TTC549 (cell line): ENCODE measurements around the gene NRG3.

Experiments used
- FAIRE-seq: peaks from 2 replicates; lab custom pipeline; 2012; peaks lifted over from hg19 to GRCh38; lab: Jason Lieb, UNC

NRG3 gene

GRCh38 chr10:81884856-81885255 lies 9.9 kb downstream of the NRG3 start:
- FAIRE-seq, result no peak

- FAIRE-seq, result no peak
Measured at GRCh38 chr10:81885491-81885890, 10.5 kb downstream of the NRG3 start.

DNA sequence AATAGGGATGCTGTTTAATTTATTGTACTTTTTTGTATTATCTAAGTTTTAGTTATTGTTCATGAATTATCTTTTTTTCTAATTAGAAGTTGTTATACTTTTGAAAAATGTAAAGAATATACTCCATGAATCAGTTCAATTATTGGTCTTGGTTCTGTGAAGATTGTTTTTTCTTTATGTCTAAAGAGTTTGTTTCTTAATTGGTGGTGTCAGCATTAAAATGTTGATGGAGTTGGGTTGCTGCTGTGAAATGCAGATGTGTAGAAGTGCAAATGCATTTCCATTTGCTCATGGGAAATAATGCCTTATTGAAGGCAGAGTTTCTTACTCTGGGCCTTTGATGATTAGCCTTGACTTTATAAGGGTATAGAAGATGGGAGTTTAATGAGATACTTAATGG lies 11.9 kb downstream of the NRG3 start:
- FAIRE-seq, result no peak

DNA sequence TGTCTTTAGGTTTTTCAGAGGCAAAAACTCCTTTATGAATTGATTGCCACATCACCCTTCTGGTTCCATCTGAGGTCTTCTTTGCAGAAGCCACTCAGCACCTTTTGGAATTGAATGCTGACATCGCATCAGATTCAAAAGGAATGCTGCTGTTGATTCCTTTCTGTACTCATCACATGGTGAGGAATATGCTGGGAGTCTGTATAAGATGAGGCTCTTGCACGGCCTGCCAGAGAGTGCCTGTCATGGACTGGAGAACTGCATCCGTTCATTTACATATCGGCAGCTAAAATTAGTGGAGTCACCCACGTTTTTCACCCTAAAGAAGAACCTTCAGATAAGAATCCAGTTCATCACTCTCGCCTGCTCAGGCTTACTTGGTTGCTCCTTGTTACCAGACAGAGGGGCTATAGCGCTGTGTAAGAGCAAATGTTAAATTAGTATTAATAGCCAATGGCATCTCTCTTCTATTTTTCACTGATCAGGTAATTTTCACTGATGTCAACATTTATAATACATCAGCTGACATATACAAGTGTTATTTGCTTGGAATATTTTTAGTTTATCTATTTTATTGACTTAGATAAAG lies 14.3 kb downstream of the NRG3 start:
- no peak for FAIRE-seq

GRCh38 chr10:81894616-81895015 lies 19.6 kb downstream of the NRG3 start:
- no peak for FAIRE-seq

GRCh38 chr10:81898518-81898917 lies 23.5 kb downstream of the NRG3 start:
- FAIRE-seq, result no peak

DNA sequence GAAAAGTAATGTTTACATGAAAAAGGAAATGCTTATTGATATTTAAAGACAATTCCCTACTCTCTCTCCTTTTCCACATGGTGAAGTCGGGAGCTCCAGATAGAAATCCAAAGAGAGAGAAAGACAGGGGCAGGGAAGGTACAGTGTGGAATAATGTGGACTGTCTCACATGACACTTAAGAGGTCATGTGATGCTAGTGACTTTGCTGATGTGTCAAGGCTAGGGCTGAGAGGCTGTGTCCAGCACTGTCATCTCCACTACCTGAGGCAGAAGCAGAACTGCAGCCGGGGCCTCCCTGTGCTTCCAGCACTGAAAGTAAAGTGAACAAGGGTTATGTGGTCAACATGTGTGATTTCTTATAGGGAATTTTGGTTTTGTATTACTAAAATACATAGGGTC lies 26.0 kb downstream of the NRG3 start:
- FAIRE-seq, result no peak

- FAIRE-seq, result no peak
Measured at GRCh38 chr10:81903472-81903871, 28.5 kb downstream of the NRG3 start.

- no peak for FAIRE-seq
Measured at GRCh38 chr10:81905161-81905560, 30.2 kb downstream of the NRG3 start.

DNA sequence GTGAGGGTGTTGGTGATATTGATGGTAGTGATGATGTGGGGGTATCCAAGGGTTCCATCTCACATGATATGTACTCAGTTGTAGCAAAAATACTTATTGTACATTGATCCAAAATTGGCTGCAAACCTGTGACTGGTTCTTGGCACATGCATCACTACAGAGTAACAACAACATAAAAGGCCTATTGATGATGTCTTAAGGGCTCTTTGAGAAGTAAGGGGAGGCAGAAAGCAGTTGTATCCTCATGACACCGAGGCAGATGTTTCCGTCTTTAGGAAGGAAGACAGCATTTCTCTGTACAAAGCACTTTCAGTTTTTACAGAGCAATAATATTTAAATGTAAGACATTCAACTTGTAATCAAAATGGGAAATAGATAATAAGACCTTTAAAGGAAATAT lies 34.5 kb downstream of the NRG3 start:
- no peak for FAIRE-seq

GRCh38 chr10:81911328-81911727 lies 36.3 kb downstream of the NRG3 start:
- no peak for FAIRE-seq

GRCh38 chr10:81914736-81915503 lies 39.9 kb downstream of the NRG3 start:
- no peak for FAIRE-seq

DNA sequence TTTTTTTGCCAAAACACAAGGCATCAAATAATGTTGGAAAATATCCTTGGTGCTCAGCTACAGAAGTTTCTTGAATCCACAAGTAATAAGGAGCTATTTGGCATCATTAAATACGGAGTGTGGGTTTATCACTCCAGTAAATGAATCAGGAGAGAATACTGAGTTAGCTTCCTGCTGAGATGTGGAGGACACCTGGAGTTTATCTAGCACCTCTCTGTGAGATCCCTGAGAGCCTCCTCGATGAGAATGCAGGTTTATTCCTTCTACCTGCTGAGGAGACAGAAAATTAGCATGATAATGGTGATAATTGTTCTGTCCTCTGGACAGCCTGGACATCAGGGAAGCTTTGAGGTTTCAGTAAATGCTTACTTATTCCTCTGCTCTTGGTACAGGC lies 40.5 kb downstream of the NRG3 start:
- FAIRE-seq, result no peak

DNA sequence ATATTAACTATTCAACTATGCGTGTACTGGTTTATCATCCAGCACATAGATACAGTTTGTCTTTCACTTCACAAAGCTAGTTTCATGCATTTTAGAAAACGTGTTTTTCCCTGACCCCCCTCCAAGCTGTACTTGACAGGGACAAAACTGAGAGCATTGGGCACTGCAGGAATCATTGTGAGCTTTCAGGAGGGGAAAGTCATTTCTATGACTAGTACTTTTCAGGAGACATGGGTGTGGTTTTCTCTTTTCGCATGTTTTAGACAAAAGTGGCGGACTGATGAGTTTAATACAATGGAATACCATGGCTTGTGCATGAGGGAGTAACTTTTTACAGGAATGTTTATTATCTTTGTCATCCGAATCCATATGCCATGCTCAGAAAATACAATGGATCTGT lies 42.7 kb downstream of the NRG3 start:
- FAIRE-seq, result no peak

DNA sequence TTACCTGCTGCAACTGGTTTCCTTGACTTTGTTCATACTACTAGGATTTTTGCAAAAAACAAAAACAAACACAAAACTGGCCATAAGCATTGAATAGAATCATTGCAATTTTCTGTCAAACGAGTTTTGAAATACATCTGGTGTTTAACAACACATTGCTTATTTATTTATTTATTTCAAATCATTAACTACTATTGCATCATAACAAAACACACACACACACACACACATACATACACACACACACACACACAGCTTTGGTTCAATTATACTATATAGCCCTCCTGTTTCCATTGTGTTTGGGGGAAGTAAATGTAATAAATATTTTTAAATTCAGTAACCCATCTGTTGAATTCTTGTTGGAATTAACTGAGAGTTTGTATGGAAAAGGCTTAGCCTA lies 43.8 kb downstream of the NRG3 start:
- no peak for FAIRE-seq

DNA sequence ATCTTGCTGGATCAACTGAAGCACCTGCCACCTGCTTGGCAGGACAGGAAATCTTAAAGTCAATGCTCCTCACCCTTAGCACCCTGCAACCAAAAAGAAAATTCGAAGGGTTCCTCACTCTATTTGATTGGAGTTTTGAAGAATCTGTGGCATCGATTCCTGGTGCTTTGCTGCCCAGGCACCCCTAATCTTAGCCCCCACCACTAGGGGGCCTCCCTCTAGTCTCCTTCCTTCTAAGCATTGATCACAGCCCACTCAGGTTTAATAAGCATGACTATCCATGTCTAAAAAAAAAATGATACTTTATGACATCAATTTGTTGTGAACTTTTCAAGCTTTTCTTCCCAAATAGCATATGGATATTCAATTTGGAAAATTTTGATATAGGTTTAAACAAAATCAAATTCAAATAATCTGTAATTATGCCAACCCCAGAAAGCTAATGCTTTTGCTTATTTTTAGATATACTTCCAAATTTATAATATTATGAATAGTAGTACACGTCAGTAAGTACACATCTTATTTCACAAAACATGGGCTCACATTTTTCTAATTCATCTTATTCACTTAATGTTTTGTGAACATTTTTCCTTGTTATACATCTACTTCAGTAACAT lies 45.3 kb downstream of the NRG3 start:
- FAIRE-seq, result no peak

DNA sequence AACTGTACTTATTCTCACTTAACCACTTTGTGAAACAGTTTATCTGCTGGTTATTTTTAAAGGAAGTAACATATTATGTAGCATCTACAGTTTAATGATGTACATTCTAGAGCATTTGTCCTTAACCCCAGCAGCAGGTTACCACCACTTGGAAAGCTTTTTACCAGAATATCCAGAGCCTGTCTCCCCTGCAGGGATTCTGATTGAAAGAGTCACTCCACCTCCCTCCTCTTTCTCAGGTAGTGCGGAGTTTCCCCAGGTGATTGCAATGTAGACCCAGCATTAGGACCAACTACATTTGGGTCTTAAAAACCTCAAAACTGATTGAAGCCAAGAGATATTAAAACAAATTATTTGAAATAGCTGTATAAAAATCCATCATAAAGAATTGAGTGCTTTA lies 53.1 kb downstream of the NRG3 start:
- no peak for FAIRE-seq

DNA sequence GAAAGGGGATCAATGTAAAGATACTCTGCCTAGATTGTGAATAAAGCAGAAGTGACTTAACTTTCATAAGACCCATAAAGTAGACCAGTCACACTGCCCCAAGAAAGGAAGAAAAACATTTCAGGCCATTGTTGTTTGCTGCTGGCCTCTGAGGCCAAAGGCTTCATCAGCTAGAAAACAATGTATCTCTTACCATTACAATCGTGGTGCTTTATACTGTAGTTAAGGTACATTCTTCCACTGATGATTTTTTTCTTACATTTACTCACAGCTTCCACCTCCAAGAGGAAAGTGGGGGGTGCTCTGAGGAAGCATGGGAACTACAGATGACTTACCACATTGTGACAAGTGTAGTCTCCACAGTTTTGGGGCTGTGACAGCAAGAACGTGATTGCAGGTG lies 68.6 kb downstream of the NRG3 start:
- no peak for FAIRE-seq

DNA sequence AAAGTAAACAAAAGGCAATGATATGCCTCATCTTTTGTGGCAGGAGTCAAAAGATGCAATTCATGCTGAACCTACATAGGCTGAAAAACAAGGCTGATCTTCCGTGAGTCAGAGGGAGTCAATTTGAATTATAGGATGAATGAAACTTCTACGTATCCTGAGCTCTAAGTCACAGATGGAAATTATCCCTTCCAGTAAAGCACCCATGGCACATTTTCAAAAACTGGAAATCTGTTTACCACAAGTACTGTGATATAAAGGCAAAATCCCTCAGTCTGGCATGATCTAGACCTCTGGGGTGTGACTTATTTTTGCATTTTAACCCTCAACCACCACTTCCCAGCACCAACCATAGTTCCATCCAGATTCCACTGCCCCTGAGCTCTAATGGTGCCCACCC lies 69.6 kb downstream of the NRG3 start:
- no peak for FAIRE-seq

DNA sequence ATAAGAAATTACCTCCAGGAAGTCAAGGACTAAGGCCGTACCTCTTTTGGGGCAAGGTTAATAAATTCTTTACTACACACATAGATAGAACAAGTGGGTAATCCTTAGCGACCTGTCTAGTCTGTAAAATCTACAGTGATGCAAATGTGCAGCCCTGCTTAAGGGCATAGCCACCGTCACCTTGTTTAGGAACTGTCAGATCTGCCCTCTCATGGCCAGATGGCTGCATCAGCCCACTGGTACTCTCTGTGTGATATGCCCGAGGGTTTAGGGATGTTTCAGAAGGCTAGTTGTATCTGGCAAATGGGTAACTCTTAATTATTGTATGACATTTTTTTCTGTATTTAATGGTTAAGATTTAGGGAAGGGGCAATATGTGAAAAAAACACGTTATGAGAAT lies 74.3 kb downstream of the NRG3 start:
- no peak for FAIRE-seq

GRCh38 chr10:81950358-81950757 lies 75.4 kb downstream of the NRG3 start:
- no peak for FAIRE-seq

DNA sequence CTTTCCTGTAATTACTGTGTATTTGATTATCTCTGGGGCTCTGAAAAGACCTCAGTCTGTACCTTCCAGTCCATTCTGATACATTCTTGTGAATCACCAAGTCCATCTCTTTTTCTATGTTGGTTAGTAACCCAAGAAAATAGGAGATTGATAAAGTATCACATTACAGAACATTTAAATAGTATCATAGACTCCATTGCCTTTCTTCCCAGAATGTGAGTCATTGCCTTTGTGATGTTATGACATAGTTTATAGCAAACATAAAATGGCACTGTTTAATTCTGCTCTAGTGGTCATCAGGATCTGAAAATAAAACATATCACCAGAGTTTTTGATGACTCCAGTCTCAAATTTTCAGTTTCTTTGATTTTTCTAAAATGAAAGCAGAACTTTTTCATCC lies 78.4 kb downstream of the NRG3 start:
- FAIRE-seq, result no peak

DNA sequence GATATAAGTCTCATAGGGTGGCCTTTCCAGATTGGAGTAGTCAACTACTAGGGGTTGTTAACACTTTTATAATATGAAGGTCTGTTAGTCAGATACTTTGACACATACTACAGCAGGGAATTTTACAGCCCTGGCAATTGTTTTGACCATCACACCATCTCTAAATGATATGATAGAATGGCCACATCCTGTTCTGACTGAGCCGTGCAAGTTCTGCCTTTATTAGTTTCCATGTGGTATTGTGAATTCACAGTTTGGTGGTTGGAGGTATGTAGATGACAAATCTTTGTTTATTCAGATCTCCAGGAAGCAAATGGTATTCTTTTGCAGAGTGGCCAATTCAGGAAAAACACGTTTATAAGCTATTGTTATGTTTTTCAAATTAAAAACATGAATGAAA lies 83.0 kb downstream of the NRG3 start:
- no peak for FAIRE-seq

- no peak for FAIRE-seq
Measured at GRCh38 chr10:81959016-81959415, 84.0 kb downstream of the NRG3 start.
